Fibroblast of mammary gland (primary cell): ENCODE measurements around the gene PHLDB1.

Experiments
- DNase-seq: peaks from one replicate; pipeline ENCODE4 v3.0.0-alpha.2; 2010; ENCODE audit warnings: low read depth
- H3K4me3 ChIP-seq: 2 replicates; pipeline ENCODE4 v1.5.1; 2011; ENCODE audit warnings: low read depth, mild to moderate bottlenecking, low read length, moderate library complexity; ENCODE audit not compliant: control insufficient read depth
- TF ChIP-seq, protein P1 (sequence below): conservative IDR thresholded peaks from 2 replicates; pipeline ENCODE4 v1.5.1; 2011; ENCODE audit warnings: low read depth, low read length, inconsistent platforms; ENCODE audit not compliant: control insufficient read depth, insufficient read depth

Gene PHLDB1

DNA sequence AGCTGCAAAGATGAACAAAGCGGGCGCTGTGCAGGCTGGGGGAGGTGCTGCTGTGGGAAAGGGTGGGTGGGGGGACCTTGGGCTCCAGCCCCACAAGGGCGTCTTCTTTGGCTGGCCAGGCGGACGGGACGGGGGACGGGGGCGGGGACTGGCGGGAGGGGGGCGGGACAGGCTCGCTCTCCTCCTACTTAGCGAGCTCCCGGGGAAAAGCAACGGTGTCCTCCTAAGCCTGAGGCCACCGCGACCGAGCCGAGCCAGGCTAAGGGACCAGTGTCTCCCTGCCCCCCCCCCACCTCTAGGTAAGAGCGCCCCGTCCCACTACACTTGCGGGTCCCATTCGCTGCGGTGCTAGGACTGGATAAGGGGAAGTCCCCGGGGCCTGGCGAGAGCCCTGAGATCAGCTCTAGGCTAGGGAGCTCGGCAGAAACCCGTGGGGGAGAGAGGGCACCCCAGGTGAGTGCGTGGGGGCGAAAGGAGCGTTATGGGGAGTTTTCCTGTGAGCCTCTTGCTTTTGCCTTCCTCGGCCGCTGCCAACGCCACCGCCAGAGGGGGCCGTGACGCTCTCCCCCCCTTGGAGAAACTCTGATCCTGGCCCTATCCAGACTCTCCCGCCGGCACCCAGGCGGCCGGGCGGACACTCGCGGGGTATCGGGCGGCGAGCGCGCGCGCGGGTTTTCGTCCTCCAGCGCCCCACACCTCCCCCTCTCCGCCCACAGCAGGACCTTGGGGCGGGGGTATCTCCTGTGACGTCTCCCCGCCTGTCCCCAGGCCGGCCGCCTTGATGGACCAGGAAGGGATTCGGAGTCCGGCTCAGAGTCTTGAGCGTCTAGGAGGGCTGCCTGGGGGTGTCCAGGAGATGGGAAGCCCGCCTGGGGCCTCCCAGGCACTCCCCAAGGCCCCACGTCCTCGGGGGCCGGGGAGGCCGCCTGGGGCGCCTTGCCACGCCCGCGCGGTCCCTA lies at the start of gene PHLDB1:
PHLDB1 (plus strand) TSS at position 215 of the 959 bp plus-strand sequence. CDS start 6,222 bp downstream, outside the sequence.
- TF ChIP-seq, protein P1, sequence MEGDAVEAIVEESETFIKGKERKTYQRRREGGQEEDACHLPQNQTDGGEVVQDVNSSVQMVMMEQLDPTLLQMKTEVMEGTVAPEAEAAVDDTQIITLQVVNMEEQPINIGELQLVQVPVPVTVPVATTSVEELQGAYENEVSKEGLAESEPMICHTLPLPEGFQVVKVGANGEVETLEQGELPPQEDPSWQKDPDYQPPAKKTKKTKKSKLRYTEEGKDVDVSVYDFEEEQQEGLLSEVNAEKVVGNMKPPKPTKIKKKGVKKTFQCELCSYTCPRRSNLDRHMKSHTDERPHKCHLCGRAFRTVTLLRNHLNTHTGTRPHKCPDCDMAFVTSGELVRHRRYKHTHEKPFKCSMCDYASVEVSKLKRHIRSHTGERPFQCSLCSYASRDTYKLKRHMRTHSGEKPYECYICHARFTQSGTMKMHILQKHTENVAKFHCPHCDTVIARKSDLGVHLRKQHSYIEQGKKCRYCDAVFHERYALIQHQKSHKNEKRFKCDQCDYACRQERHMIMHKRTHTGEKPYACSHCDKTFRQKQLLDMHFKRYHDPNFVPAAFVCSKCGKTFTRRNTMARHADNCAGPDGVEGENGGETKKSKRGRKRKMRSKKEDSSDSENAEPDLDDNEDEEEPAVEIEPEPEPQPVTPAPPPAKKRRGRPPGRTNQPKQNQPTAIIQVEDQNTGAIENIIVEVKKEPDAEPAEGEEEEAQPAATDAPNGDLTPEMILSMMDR: peak; percentile 38
- H3K4me3 ChIP-seq: peak within 1 kb of the TSS; percentile 90
- peak; percentile 80 for DNase-seq

DNA sequence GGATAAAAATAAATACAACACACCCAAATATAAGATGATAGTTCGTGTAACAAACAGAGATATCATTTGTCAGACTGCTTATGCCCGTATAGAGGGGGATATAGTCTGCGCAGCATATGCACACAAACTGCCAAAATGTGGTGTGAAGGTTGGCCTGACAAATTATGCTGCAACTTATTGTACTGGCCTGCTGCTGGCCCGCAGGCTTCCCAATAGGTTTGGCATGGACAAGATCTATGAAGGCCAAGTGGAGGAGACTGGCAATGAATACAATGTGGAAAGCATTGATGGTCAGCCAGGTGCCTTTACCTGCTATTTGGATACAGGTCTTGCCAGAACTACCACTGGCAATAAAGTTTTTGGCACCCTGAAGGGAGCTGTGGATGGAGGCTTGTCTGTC lies 46.6 kb upstream of the PHLDB1 start:
- no peak overlapping the region for H3K4me3 ChIP-seq
- no peak for DNase-seq
- TF ChIP-seq, protein P1: no peak

DNA sequence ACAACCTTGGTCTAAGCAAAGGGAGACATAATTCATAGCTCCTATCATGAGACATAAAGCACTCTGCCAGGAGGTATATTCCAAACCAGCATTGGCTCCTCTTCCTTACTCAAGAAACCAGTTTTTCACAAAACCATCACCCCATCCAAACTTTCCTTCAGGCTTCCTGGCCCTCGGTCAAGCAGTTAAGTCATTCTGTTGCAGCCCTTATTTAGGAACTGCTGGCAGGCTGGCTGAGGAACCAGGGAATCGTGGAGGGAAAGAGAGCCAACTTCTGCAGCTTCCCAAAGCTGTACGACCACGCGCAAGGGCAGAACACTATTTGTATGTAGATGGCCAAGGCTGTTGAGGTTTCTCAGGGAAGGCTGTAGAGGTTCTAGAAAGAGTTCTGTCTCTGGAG lies 42.4 kb upstream of the PHLDB1 start:
- TF ChIP-seq, protein P1: no peak
- peak; percentile 56 for DNase-seq
- peak overlapping the region; percentile 74 for H3K4me3 ChIP-seq

DNA sequence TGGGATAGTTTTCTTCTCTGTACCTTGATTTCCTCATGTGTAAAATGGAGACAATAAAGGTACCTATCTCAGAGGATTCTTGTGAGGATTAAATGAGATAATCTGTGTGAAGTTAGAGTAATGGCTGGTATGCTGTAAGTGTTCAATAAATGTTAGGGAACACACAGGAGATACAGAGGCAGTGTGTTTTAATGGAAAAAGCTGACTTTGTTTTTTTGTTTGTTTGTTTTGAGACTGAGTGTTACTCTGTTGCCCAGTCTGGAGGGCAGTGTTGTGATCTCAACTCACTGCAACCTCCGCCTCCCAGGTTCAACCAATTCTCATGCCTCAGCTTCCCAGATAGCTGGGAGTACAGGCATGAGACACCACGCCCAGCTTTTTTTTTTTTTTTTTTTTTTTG lies 37.7 kb upstream of the PHLDB1 start:
- TF ChIP-seq, protein P1: no peak
- DNase-seq: no peak
- no peak overlapping the region for H3K4me3 ChIP-seq

DNA sequence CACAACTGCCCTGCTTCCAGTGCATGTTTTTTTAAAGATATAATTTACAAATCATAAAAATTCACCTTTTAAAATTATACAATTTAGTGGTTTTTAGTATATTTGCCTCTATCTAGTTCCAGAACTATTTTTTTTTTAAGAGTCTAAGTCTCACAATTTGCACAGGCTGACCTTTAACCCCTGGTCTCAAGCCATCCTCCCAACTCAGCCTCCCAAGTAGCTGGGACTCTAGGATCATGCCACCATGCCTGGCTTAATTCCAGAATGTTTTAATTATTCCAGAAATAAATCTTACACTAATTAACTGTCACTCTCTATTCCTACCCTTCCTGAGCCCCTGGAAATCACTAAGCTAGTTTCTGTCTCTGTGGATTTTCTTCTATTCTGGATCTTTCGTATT lies 36.6 kb upstream of the PHLDB1 start:
- no peak overlapping the region for H3K4me3 ChIP-seq
- TF ChIP-seq, protein P1: no peak
- no peak for DNase-seq

DNA sequence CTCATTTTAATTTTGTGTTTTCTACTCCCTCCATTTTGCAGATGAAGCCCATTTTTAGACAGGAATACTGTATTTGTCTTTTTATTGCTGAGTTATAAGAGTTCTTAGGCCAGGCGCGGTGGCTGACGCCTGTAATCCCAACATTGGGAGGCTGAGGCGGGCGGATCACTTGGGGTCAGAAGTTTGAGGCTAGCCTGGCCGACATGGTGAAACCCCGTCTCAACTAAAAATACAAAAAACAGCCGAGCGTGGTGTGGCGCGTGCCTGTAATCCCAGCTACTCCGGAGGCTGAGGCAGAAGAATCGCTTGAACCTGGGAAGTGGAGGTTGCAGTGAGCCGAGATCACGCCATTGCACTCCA lies 35.7 kb upstream of the PHLDB1 start:
- DNase-seq: peak; percentile 29
- peak overlapping the region; percentile 77 for H3K4me3 ChIP-seq

DNA sequence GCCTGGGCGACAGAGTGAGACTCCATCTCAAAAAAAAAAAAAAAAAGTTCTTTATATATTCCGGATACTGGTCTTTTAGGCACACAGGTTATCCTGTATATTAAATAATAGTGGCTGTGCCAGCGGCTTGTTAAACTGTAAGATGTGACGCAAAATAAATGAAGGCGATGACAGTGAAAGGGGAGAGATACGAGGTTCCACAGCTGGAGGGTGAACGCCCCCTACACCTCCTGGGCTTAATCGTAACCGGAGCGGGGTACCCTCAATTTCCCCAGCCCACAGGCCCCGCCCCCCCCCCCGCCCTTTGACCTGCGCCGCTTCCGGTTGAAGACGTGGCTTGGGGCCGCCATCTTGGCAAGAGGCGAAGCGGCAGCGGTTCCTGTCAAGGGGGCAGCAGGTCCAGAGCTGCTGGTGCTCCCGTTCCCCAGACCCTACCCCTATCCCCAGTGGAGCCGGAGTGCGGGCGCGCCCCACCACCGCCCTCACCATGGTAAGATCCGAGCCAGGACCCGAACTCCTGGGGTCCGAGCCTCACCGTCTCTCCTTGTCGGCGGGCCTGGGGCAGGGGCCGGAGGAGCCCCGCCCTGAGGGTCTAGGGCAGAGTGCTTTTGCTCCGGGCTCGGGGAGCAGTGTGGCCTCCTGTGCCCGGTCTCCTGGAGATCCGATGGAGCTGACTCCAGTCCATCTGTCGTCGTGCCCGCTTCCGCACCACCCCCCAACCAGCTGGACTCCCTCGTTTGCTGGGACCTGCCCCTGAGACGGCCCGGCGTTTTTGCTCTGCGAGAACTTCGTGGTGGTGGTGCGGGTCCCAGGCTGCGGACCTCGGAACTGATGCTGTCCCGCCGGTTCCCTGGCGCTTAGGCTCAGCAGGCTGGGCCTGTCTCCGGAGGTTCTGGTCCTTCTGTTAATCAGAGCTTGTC lies 35.1 kb upstream of the PHLDB1 start, which contains the start of gene ARCN1:
ARCN1 (plus strand) TSS at position 349 of the 920 bp plus-strand sequence; CDS start at position 488, 139 bp downstream.
- H3K4me3 ChIP-seq: peak within 1 kb of the TSS; percentile 77
- DNase-seq: peak; percentile 68

More for the DNA sequence above, 35.1 kb upstream of the PHLDB1 start, which contains the start of gene ARCN1:
- TF ChIP-seq, protein P1: no peak
